AG08396 (cell line): Measurements from ENCODE around the gene SPIN2B.
"Not testable (repeated sequence)": the region's sequence is repeated elsewhere in the genome, so short reads cannot be mapped to it uniquely, and the experiment has no call there.

Experiments used
- DNase-seq: peaks from one replicate; pipeline ENCODE4 v3.0.0; 2012; ENCODE audit warnings: low spot score, mixed read lengths

The SPIN2B gene

GRCh38 chrX:57121162-57121755 is at the start of gene SPIN2B:
Gene SPIN2B (minus strand): TSS chrX:57121548.
- DNase-seq: peak; percentile 84

GRCh38 chrX:57156397-57157049 is 35.2 kb upstream of the SPIN2B start:
- peak; percentile 46 for DNase-seq

- no peak for DNase-seq
These were observed 33.8 kb upstream of the SPIN2B start for GRCh38 chrX:57155171-57155570.

- not testable (repeated sequence) for DNase-seq
These were observed 30.9 kb upstream of the SPIN2B start for GRCh38 chrX:57152222-57152621.

DNA sequence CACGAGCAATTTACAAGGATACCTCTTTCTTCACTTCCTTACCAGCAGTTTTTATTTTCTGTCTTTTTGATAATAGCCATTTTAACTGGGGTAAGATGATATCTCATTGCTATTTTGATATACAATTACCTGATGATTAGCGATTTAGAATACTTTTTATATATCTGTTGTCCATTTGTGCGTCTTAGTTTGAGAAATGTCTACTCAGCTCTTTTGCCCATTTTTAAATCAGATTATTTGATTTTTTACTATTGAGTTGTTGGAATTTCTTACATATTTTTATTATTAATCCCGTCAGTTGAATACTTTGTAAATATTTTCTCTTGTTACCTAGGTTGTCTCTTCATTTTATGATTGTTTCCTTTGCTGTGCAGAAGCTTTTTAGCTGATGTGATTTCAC is 17.3 kb upstream of the SPIN2B start:
- DNase-seq: no peak

- no peak for DNase-seq
These were observed 16.2 kb upstream of the SPIN2B start for GRCh38 chrX:57137501-57137900.

GRCh38 chrX:57137073-57137472 is 15.7 kb upstream of the SPIN2B start, which contains the start of gene SPIN2A:
Gene SPIN2A (minus strand): TSS chrX:57137397. CDS start chrX:57136597, 800 bp downstream.
- DNase-seq: not testable (repeated sequence)

- not testable (repeated sequence) for DNase-seq
These were observed 15.2 kb upstream of the SPIN2B start for GRCh38 chrX:57136589-57136988.

GRCh38 chrX:57135287-57135686 is 13.9 kb upstream of the SPIN2B start:
- DNase-seq: no peak

DNA sequence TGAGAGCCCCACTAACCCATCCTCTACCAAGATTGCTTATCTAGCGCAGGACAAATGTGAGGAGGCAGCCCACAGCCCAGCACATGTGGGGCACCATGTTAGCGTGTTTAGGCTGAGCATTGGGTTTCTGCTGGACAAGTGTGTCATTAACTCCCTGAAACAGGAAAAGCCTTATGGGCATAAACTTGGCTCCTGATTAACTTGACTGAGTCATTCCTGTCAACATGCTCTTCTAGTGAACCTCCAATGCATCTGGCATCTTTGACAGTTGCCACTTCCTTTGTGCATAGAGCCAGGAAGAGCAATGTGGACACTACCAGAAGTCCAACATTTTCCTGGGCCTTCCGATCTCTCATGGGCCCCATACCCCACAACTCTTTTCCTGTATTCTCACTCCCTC is 13.4 kb upstream of the SPIN2B start:
- DNase-seq: no peak

GRCh38 chrX:57133706-57134105 is 12.4 kb upstream of the SPIN2B start:
- DNase-seq: no peak

DNA sequence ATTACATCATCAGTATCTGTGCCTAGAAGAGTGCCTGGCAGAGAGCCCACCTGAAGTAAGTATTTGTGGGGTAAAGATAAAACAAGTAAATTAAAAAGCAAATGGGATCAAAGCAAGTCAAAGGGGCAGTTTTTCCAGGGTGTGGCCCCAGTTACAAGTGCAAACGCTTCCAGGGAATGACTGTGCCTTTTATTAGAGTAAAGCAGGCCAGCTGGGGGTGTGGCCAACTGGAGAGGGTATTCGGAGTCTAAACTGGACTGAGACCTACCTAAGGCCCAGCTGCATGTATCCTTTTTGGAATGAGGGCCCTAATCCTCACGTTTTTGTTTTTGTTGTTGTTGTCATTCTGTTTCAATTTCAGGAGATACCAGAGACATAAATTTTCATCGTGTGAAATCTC is 11.9 kb upstream of the SPIN2B start:
- DNase-seq: not testable (repeated sequence)

- no peak for DNase-seq
These were observed 10.7 kb upstream of the SPIN2B start for GRCh38 chrX:57132046-57132445.

GRCh38 chrX:57121816-57122215 is 468 bp upstream of the SPIN2B start:
- no peak for DNase-seq

- not testable (repeated sequence) for DNase-seq
These were observed 658 bp downstream of the SPIN2B start for GRCh38 chrX:57120619-57121161.

- DNase-seq: no peak
These were observed 1.9 kb downstream of the SPIN2B start for GRCh38 chrX:57119416-57119815.

DNA sequence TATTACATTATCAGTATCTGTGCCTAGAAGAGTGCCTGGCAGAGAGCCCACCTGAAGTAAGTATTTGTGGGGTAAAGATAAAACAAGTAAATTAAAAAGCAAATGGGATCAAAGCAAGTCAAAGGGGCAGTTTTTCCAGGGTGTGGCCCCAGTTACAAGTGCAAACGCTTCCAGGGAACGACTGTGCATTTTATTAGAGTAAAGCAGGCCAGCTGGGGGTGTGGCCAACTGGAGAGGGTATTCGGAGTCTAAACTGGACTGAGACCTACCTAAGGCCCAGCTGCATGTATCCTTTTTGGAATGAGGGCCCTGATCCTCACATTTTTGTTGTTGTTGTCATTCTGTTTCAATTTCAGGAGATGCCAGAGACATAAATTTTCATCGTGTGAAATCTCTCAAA is 3.8 kb downstream of the SPIN2B start:
- DNase-seq: not testable (repeated sequence)

- DNase-seq: no peak
These were observed 16.4 kb downstream of the SPIN2B start for GRCh38 chrX:57104921-57105398.

DNA sequence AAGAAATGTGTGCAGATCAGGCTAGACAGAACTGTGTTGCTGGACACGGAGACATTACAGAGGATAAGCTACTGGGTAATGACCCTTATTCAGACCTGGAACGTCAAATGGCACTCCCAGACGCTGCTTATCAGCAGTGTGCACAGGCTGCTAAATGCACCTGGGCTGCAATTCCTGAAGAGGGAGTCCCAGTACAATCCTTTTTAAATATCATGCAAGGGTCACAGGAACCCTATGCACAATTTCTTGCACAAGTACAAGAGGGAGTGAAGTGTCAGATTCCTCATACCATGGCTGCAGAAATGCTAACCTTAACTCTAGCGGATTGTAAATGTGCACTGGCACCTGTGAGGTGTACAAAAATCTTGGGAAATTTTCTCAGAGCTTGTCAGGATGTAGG is 16.9 kb downstream of the SPIN2B start:
- DNase-seq: no peak

- no peak for DNase-seq
These were observed 17.9 kb downstream of the SPIN2B start for GRCh38 chrX:57103489-57103888.

DNA sequence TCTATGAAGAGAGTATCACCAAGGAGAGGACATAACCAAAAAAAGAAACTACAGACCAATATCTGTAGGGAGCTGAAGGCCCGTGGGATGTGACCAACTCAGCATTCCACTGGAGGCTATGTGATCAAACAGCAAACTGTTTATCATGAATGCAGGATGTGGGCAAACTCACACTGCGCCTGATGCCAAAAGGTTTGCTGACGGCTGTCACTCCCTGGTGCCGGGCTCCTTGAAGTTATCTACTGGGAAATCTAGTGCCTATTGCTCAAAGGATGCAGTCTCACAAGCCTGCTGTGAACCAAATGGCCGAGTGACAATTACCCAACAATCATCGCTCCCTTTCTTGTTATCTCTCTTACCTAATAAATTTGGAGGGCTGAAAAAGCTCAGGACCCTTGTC is 18.4 kb downstream of the SPIN2B start:
- DNase-seq: not testable (repeated sequence)

- no peak for DNase-seq
These were observed 38.2 kb downstream of the SPIN2B start for GRCh38 chrX:57083143-57083542.

- no peak for DNase-seq
These were observed 46.9 kb downstream of the SPIN2B start for GRCh38 chrX:57074458-57074857.
